Stimulated activated naive CD4-positive, alpha-beta T cell (primary cell): Measurements from ENCODE around the gene RGS8.

Source experiments
- DNase-seq, 6 experiments: peaks; one replicate each; lab custom pipeline; 2025; lab: John Stamatoyannopoulos, UW

Gene RGS8

GRCh38 chr1:182684116-182684828 lies at the start of gene RGS8:
RGS8 (minus strand) TSS chr1:182684587; CDS start chr1:182669649, 14,938 bp downstream.
- no peak for DNase-seq

DNA sequence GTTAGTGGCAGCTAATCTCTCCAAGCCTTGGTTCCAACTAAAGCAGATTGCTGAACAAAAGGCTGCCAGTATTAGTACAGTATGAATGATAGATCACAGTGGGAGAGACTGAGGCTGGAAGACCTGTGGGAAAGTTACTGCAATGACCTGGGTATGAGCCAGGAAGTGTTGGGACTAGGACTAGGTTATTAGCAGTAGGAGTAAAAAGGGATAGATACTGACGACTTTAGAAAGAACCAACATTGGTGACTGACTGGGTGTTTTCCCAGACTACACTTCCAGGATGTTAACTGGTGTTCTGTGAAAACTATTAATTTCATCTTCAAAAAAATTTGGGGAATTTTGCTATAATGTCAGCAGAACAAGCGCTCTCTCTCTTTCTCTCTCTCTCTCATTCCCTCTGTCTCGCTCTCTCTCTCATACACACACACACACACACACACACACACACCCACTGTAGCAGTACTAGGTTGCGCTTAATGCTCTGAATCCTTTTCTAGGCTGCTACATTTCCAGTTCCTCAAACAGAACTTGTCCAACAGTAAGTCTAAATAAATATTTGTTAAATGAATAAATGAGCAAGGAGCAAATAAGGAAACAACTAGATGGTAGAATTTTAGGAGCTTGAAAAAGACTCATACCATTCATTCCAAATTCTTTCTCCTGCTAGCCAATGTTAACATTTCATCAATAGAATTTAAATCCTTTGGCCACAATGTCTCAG lies 47.6 kb upstream of the RGS8 start:
- DNase-seq: no peak

DNA sequence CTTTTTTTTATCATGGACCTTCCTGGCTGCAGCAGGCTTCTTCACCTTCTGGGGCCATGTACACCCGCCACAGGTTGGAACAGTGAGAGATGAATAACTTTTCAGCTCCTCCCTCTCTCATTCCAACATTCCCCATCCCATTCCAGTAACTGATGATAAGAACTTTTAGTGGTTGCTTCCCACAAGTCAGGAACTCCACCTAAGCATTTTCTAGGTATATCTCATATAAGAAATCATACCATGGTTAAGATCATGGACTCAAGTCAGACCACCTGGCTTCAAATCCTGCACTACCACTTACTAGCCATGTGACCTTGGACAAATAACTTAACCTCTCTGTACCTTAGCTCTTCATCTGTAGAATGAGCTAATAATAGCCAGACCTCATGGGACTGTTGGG lies 42.5 kb upstream of the RGS8 start:
- DNase-seq: no peak

DNA sequence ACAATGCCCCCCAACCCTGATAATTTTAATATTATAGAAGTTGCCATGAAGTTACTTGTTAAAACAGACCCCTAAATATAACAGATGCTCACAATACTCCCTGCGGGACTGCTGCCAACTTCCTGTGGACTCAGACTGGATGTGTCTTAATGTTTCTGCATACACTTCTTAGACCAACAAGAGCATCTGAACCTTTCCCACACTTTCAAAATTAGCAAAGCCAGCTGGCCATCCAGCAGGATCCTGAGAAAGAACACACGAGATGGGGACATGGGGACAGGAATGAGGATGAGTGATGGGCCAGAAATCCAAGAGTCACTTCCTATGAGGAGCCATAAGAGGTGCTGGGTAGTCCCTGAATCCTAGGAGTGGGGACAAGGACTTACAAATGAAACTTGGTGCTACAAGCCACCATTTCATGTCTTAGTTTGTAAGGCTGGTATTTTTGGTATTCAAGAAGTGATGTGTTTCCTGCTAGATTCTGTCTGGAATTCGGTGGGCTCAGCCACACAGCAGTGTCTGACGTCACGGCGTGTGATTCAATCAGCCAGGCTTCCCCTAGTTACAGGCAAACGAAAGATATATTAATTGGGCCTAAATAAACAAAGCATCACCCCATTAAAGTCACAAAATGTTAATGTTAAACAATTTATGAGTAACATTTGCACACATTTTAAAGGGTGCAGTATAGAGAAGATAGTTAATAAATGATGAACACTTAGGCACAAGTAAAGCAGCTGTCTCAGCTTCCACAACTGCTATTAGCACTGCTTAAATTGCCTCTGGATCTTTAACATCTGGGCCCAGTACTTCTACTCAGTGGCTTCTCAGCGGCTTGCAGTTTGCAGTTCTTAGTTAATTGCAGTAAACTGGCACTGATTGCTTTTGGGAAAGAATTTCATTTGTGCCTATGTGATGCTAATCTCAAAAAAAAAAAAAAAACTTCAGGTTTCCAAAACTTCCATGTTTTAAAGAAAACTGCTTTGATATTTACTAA lies 41.2 kb upstream of the RGS8 start:
- DNase-seq: no peak

- DNase-seq: no peak
Measured at GRCh38 chr1:182724215-182724614, 39.8 kb upstream of the RGS8 start.

- DNase-seq: no peak
Measured at GRCh38 chr1:182723200-182723599, 38.8 kb upstream of the RGS8 start.

DNA sequence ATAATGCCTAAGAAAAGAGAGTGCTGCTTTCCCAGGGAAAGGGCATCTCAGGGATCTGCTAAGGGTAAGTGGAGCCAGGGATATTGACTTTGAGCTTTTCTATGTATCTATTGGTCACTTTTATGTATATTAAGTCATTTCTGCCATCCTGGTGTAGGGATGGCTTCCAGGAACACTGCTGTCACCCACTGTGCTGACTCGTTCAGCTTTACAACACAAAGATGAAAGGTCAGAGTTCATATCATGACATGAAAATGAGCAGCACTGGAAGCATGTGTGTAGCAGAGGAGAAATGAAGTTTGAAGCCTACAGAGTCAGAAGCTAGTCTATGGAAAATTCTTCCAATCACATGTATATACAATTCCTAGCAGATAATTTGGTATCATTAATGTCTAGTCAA lies 37.1 kb upstream of the RGS8 start:
- DNase-seq: no peak

GRCh38 chr1:182720463-182720862 lies 36.1 kb upstream of the RGS8 start:
- no peak for DNase-seq

DNA sequence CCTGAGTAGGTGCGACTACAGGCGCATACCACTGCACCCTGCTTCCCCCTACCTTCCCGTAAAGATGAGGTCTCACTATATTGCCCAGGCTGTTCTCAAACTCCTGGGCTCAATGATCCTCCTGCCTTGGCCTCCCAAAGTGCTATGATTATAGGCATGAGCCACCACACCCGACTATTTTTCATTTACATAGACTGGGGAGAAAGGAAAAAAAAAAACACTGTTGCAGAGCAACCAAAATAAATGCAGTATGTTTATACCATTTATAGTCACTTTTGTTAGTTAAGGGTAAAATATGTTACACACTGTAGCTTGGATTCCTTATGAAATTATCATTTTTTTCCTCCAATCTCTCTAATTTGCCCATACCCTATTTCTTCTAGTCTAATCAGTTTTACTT lies 35.2 kb upstream of the RGS8 start:
- DNase-seq: no peak

GRCh38 chr1:182718311-182718710 lies 33.9 kb upstream of the RGS8 start:
- no peak for DNase-seq

DNA sequence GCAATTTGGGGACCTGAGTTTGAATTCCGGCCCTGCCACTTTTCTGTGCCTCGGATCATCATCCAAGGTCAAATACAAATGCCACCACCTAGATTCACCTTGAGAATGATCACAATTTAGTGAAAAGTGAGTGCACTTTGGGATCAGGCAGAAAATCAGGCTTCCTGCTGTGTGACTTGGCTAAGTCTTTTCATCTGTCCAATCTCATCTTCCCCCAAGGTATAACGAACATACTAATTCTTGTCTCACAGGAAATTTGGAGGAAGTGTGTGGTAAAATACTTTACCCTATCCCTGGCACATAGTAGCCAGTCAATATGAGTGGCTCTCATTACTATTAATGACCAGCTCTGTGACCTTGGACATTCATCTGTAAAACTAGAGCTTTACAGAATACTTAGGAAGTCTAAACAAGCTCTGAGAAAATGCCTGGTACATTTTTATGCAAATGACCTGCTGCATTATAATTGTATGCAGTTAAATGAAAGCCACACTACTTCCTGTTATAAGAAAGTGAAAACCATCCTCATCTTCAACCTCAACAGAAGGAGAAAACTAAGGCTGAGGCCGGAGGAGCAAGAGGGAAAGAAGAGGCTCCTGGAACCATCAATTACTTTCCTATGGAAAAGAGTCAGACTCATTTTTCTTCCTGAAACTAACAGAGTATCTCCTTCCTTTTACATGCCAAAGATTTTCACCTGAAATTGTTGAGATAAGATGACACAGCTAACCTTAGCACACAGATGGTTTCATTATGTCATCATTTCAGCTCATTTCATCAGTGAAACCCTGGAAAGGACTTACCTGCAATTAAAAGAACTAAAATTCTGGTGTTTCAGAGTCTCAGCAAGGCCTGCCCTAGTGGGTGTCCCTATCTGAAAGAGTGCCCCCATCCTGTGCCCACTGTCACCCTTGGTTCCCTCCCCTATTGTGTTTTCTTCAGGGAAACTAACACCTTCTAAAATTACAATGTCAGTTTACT lies 32.6 kb upstream of the RGS8 start:
- no peak for DNase-seq

GRCh38 chr1:182715531-182715930 lies 31.1 kb upstream of the RGS8 start:
- DNase-seq: no peak

DNA sequence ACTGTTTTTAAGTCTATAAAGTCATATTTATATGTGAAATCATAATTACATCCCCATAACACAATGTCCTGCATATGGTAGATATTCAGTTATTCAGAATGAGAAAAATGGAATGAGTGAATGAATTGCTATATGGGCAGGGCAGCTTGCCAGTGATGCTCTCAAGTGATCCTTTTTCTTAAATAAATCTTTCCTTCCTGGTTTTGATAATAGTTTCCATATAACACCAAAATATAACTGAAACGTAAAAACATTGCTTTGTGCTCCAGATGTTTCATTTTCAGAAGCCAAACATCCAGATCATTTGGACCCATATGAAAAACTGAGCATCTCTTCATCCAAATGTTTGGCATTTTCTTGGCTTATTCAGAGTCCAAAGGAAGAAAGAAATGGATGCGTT lies 30.2 kb upstream of the RGS8 start:
- no peak for DNase-seq

DNA sequence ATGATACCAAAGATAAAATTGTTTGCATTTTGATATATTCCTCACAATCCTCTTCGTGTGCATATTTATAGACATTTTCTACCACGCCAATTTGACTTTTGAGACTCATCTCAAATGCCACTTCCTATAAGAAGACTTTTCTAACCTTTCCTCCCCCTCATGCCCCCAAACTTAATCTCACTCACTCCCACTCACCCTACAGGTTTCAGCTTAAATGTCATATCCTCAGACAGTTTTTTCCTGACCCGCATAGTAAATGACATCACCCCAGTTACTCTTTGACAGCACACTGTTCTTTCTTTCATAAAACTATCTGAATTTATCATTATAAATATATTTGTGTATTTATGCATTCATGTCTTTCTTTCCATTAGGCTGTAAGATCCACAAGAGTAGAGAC lies 29.6 kb upstream of the RGS8 start:
- DNase-seq: no peak

DNA sequence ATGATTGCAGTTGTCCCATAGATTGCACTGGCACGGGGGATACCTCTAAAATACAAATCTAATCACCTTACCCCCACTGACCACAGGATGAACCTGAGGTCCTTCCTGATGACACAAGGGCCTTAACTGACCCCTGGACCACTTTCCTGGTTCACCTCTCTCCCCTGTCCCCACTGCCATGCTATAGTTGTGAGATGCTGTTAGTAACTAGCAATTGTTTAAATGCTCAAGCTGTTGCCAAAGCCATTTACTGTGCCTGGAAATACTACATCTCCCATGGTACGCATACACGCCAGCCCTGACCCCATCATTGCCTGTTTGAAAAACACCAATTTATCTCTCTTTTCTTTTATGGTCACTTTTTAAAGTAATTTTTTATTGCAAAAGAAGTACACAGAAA lies 29.1 kb upstream of the RGS8 start:
- DNase-seq: no peak

- no peak for DNase-seq
Measured at GRCh38 chr1:182709855-182710254, 25.5 kb upstream of the RGS8 start.

DNA sequence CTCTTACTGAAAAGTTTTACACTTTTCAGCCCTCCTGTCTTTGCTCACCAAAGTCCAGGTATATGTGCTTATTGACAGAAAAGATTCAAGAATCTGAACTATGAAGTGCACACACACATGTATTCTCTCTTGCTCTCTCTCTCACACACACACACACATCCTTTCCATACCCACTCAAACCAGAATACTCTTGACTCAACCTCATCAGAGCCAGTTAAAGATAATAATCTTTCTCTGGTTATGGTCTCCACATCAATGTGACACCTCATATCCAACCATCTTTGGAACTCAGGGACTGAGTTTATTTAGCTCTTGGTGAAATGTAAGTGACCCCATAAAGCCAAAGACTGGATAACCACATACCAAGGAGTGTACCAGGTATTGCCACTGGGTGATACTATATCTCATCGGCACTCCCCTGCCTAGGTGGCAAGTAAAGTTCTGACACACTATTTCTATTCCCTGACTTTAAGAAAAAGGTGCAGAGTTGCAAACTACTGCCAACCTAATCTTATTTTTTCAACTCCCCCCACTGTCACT lies 24.9 kb upstream of the RGS8 start:
- DNase-seq: no peak

GRCh38 chr1:182707122-182707521 lies 22.7 kb upstream of the RGS8 start:
- DNase-seq: no peak

DNA sequence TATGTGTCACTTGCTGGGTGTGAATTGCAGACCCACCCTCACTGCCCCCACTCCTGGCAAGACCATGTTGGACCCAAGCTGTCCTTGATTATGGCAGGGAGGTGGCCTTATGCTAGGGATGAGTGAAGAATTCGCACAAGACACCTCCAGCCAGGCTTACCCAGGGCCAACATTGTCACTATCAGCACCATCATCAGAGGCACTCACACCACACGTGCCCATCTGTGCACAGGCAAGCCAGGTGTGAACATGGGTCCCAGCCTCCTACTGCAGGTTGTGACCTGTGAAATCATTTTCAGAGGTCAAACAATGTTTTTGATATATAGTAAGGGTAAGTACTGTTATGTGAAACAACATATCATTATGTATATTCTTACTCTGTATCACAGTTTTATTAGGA lies 20.3 kb upstream of the RGS8 start:
- DNase-seq: no peak

GRCh38 chr1:182703539-182703938 lies 19.2 kb upstream of the RGS8 start:
- DNase-seq: no peak
